ENCODE measurements around the gene SEMA3G.

- TF ChIP-seq YY1 (IDR thresholded peaks at IDR 0.05; ENCODE audit: insufficient read depth, insufficient read length): no peak
- no peak for TF ChIP-seq ZNF274 (IDR thresholded peaks at IDR 0.05; ENCODE audit: low read depth, low read length)
Observed at GRCh38 chr3:52396011-52396906, 48.6 kb downstream of the SEMA3G start.
